ENCODE measurements around the gene RGS18.
"Not testable (repeated sequence)": the region's sequence is repeated elsewhere in the genome, so short reads cannot be mapped to it uniquely, and the experiment has no call there.

RGS18 gene

GRCh38 chr1:192165002-192165401 is 6.7 kb downstream of the RGS18 start:
- in situ Hi-C loops (cut with MboI; ENCODE audit: low sequenced_read_pairs): not testable (repeated sequence)

DNA sequence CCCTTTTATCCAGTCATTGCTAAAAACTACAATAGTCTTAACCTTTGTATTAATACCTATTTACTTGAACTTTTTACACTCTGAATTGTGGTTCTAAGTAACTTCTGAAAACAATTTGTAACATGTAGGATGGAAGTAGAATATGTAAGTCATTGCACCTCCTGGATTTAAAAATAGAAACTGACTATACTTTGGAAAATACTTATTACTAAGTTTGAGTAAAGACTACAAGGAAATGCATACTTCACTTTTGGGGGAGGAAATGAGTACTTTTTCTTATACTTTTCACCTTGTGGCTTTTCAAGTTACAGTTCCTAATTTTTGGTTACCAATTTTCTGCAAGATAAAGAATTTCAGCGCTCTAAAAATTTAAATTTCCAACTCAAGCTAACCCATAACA is 8.7 kb downstream of the RGS18 start:
- in situ Hi-C loops (cut with MboI; ENCODE audit: low sequenced_read_pairs): no loop called here

DNA sequence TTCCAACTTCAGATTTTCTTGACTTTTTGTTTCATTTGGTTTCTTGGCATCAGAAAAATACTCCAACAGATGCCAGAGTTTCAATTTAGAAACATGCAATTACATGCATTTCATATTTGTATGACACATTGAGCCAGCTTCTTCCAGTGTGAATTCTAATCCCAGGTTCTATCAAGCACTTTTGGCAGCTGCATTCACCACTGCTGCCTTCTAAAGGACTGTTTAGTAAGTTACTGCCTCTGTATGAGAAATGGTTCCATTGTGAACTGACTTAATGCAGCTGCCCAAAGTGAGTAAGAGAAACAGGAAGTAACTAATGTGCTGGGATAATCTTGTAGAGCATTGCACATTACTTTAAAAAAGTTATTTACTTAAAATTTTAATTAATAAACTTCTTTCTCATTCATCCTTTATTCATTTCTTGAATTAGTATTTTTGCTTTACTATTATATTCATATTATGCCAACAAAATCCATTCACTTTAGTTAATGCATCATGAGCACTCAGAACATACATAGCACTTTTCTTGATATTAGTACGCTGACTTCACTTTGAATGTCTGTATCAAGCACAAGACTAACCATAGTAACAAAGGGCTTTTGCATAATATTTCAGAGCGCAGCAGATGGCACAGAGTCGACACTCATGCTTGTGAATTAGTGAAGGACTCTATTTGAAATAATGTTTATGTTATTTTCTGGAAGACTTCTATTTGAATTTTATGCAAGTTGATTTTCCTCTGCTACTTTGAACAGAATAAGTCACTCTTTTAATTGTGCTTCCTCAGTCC is 9.8 kb downstream of the RGS18 start:
- in situ Hi-C loops (cut with MboI; ENCODE audit: low sequenced_read_pairs): no loop called here

- in situ Hi-C loops (cut with MboI; ENCODE audit: low sequenced_read_pairs): no loop called here
These were observed 10.7 kb downstream of the RGS18 start for GRCh38 chr1:192168964-192169363.

DNA sequence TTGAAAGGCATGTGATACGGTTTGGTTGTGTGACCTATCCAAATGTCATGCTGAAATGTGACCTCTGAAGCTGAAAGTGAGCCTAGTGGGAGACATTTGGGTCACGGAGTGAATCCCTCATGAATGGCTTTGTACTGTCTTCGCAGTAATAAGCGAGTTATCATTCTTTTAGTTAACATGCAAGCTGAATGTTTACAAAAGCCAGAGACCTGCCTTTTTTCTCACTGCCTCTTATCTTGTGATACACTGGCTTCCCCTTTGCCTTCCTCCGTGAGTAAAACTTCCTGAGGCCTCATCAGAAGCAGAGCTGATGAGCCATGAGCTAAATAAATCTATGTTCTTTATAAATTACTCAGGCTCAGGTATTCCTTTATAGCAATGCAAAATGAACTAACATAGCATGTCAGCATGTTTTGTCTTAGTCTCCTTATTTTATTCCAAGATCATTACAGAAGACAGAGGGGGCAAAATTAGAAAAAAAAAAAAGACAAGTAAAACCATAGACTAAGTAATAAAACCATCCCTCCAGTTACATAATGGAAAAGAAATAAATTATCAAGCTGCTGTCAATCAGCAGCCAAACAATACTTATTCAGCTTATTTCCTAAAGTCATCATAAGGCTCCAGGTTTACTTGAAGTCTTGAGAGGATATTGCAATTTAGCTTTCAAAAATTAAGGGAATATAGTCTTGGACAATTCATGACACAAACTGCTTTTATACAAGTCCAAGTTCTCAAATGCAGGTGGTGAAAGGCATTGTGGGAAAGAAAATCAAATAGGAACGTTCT is 12.1 kb downstream of the RGS18 start:
- in situ Hi-C loops (cut with MboI; ENCODE audit: low sequenced_read_pairs): no loop called here

GRCh38 chr1:192171123-192171522 is 12.9 kb downstream of the RGS18 start:
- in situ Hi-C loops (cut with MboI; ENCODE audit: low sequenced_read_pairs): no loop called here

DNA sequence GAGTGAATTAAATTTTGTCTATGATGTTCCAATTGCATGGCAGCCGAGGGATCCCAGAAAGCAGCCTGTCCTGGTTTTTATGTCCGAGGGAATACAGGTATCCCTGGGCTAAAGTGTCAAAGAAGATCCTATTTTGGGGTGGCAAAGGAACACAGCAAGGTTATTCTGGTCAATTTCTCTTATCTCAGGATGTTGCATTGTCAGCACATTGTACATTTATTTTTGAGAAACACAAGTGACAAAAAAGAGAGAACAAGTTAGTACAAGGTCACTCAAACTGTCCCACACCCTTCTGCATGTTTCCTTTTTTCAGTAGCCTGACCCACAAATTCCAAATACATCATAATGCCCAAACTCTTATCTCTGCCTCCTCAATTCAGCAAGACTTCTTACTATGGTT is 17.7 kb downstream of the RGS18 start:
- in situ Hi-C loops (cut with MboI; ENCODE audit: low sequenced_read_pairs): no loop called here

DNA sequence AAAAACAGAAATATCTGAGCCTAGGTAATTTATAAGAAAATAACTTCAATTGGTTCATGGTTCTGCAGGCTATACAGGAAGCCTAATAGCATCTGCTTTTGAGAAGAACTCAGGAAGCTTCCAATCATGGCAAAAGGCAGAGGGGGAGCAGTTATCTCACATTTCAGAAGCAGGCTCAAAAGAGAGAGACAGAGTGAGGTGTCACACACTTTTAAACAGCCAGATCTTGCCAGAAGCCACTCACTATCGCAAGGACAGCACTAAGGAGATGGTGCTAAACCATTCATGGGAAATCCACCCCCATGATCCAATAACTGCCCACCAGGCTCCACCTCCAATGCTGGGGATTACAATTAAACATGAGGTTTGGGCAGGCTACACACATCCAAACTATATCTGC is 25.5 kb downstream of the RGS18 start:
- in situ Hi-C loops (cut with MboI; ENCODE audit: low sequenced_read_pairs): no loop called here

GRCh38 chr1:192186197-192186596 is 27.9 kb downstream of the RGS18 start:
- in situ Hi-C loops (cut with MboI; ENCODE audit: low sequenced_read_pairs): no loop called here

- in situ Hi-C loops (cut with MboI; ENCODE audit: low sequenced_read_pairs): no loop called here
These were observed 31.8 kb downstream of the RGS18 start for GRCh38 chr1:192190066-192190465.

DNA sequence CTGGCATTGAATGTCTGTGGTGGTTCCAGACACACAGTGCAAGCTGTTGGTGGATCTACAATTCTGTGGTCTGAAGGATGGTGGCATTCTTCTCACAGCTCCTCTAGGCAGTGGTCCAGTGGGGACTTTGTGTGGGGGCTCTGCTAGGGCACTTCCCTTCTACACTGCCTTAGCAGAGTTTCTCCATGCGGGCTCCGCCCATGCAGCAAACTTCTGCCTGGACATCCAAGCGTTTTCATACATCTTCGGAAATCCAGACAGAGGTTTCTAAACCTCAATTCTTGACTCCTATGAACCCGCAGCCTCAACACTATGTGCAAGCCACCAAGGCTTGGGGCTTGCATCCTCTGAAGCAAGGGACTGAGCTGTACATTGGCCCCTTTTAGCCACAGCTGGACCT is 43.0 kb downstream of the RGS18 start:
- in situ Hi-C loops (cut with MboI; ENCODE audit: low sequenced_read_pairs): no loop called here

- in situ Hi-C loops (cut with MboI; ENCODE audit: low sequenced_read_pairs): no loop called here
These were observed 66.1 kb downstream of the RGS18 start for GRCh38 chr1:192224396-192224795.

DNA sequence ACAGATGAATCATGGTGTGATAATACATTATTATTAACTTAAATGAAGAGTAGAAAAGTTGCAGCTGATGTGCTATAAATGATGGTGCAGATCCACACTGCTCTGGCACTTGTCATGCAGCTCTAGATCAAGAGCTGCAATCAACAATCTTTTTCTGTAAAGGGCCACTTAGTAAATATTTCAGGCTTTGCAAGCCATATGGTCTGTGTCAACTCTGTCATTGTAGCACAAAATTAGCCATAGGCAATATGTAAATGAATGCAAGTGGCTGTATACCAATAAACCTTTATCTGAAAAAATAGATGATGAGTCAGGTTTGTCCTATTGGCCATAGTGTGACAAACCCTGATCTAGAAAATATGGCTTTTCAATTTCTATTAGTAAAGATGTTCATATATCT is 66.6 kb downstream of the RGS18 start:
- in situ Hi-C loops (cut with MboI; ENCODE audit: low sequenced_read_pairs): no loop called here

DNA sequence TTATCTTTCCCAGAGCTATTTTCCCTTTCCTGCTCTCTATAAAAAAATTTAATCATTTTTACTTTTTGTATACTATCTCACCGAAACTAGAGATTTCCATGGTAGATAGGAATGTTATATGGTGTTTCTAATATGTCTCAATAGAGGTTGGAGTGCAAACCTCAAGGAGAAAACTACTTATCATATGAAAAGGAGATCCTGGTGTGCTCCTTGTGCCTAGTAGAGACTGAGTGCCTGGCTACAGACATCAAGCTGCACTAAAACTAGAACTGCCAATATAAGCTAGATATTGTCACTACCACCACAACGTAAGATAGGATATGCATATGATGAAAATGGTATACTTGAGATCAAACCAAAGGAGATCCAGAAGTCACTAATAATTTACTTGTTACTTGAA is 67.0 kb downstream of the RGS18 start:
- in situ Hi-C loops (cut with MboI; ENCODE audit: low sequenced_read_pairs): no loop called here

DNA sequence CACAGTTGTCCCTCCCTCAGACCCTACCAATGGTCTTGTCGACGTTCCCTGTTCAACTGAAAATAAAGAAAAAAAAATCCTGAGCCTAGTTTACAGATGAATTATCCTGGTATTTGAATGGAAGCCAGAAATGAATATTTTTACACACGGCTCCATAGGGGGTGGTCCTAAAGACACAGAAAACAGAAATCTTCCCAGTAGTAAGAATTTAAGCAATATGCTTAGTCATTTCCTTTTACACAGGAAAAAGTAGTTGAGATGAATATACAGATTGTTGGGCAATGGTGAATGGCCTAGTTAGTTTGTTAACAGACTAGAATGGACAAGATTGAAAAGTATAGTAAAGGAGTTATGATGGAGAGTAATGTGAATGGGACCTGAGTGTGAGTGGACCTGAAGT is 67.4 kb downstream of the RGS18 start:
- in situ Hi-C loops (cut with MboI; ENCODE audit: low sequenced_read_pairs): no loop called here

DNA sequence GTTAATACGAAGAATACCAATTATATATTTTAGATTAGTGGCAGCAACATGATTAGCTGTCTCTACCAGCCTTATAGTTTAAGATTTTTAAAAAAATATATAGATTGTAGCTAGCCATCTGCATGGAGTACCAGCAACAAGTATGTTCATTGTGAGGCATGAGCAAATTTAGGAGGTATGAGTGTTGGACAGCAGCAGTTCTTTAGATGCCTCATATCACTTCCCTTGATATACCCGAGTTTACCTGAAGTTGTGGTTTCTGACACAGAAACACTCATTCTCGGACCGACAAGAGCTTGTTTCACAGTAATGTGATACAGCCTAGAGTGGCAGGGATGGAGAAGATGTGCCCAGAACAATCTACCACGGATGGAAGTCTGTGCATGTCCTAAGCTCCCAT is 69.1 kb downstream of the RGS18 start:
- in situ Hi-C loops (cut with MboI; ENCODE audit: low sequenced_read_pairs): no loop called here

DNA sequence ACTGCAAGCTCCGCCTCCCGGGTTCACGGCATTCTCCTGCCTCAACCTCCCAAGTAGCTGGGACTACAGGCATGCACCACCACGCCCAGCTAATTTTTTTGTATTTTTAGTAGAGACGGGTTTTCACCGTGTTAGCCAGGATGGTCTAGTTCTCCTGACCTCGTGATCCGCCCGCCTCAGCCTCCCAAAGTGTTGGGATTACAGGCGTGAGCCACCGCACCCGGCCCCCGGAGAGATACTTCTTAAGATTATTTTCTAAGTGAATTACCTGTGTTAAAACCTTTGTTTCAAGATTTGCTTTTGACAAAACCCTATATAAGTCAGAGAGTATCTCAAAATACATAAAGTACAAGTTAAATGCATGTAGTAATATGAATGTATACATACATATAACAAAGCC is 69.7 kb downstream of the RGS18 start:
- in situ Hi-C loops (cut with MboI; ENCODE audit: low sequenced_read_pairs): not testable (repeated sequence)

DNA sequence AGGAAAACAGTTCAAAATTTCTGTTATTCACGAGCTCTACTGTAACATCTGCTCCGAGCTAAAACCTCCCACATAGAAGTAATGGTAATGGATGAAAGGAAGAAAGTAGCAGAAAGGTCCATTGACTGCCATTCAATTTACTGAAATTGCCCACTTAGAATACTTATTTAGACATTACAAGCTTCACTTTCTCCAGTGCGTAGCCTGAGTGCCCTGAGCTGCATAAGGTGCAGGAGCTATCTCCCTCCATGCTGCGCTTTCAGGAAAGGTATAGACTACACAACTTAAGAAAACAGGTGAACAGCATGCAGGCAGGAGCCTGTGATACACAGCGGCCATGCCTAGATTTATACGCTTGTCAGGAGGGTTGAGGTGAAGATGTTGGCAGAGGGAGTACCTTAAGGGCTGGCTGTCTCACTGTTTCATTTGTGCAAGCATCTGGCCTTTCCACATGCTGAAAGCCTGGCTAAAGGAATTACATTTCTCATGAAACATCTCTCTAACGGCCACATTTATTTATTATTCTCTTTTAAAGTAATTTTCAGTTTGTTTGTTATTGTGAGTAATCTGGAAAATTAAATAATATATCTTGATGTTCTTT is 74.7 kb downstream of the RGS18 start:
- in situ Hi-C loops (cut with MboI; ENCODE audit: low sequenced_read_pairs): no loop called here

GRCh38 chr1:192235127-192235526 is 76.9 kb downstream of the RGS18 start:
- in situ Hi-C loops (cut with MboI; ENCODE audit: low sequenced_read_pairs): no loop called here

Measured in HL-60/S4 treated with phorbol 12-myristate 13-acetate at 8.2 ng/mL for 4 days and 3 days (cell line).